NB4 (cell line): ENCODE measurements around the gene FUCA1.

ENCODE experiments used
- DNase-seq: peaks from one replicate; pipeline ENCODE4 v3.0.0; 2010; ENCODE audit warnings: low read depth
- H3K4me3 ChIP-seq: one replicate; pipeline ENCODE4 v1.5.1; 2011; ENCODE audit warnings: mild to moderate bottlenecking, low read depth, low read length, moderate library complexity
- CTCF ChIP-seq: IDR thresholded peaks from one replicate; pipeline ENCODE4 v1.5.1; 2012; ENCODE audit warnings: low read depth, low read length
- MAX ChIP-seq: IDR thresholded peaks from 2 replicates; pipeline ENCODE4 v1.6.1; 2011; ENCODE audit warnings: low read depth, low read length
- MYC ChIP-seq: IDR thresholded peaks from 2 replicates; pipeline ENCODE4 v1.6.1; 2011; ENCODE audit warnings: low read depth, low read length
- POLR2A ChIP-seq: IDR thresholded peaks from 2 replicates; pipeline ENCODE4 v1.6.1; 2011; ENCODE audit warnings: mild to moderate bottlenecking; ENCODE audit not compliant: insufficient read length; ENCODE audit errors: extremely low read depth

The FUCA1 gene

GRCh38 chr1:23867895-23868556 lies at the start of gene FUCA1:
Gene FUCA1, minus strand, starts transcription at chr1:23868290. Its CDS starts 4 bp downstream, at chr1:23868286.
- DNase-seq, result peak; percentile 93
- H3K4me3 ChIP-seq, result peak within 1 kb of the TSS; percentile 57
- TF ChIP-seq MYC (no peak), POLR2A (no peak), CTCF (peak; percentile 84), MAX (no peak)

GRCh38 chr1:23916209-23917131 lies 48.4 kb upstream of the FUCA1 start:
- DNase-seq, result peak; percentile 89
- H3K4me3 ChIP-seq, result no peak overlapping the region
- no peak for TF ChIP-seq POLR2A
- peak; percentile 46; the same call in 1 of the 2 replicates for TF ChIP-seq MYC
- peak; percentile 86 for TF ChIP-seq CTCF
- peak; percentile 47; the same call in 1 of the 2 replicates for TF ChIP-seq MAX

GRCh38 chr1:23915466-23915865 lies 47.4 kb upstream of the FUCA1 start:
- no peak overlapping the region for H3K4me3 ChIP-seq
- TF ChIP-seq POLR2A (no peak), MYC (no peak), MAX (no peak), CTCF (no peak)
- no peak for DNase-seq

GRCh38 chr1:23914921-23915320 lies 46.8 kb upstream of the FUCA1 start:
- no peak for DNase-seq
- TF ChIP-seq MAX (no peak), MYC (no peak), CTCF (no peak), POLR2A (no peak)
- no peak overlapping the region for H3K4me3 ChIP-seq

- peak; percentile 88 for DNase-seq
- TF ChIP-seq MYC (peak; percentile 21; the same call in 1 of the 2 replicates), CTCF (no peak), MAX (peak; percentile 50; the same call in 1 of the 2 replicates), POLR2A (no peak)
- peak within 1 kb of the TSS; percentile 34 for H3K4me3 ChIP-seq
Measured at GRCh38 chr1:23913212-23913880, 45.3 kb upstream of the FUCA1 start, which contains the start of gene CNR2. Gene CNR2, minus strand, starts transcription at chr1:23913362. Its CDS starts 37,745 bp downstream, at chr1:23875617.
